Measurements from ENCODE around the gene ZSWIM6. TPM values are rescaled to one million over a fixed set of nuclear protein-coding genes. Genes with fewer than 3 reads are reported as not detected.

The ZSWIM6 gene
- total and polyA plus RNA-seq, 2 experiments from 2014 or later: 9.0 to 12.7 TPM

DNA sequence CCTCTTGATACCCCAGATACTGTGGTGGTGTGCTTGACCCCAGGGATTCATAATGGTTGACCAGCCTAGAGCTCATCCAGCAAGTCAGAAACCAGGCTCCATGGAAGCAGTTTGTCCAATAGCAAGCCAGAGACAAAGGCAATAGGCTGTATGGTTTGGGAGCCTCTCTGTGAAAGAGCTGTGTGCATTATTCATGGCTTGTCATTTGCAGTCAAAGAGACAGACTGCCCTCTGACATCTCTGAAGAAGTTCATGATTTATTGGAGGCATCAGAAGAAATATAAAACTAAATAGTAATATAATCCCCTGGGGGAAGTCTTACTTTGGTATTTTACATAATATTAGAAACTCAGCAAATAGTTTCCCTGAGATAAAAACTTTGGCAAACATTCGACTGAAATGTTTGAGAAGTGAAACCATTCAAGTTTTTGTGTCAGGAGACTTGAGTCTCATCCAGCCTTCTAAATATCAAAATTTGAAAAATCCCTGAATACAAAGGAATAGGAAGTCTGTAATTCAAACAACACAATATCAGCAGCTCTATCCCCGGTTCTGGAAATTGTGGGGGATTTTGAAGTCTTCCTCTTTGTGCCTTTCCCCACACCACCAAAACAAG, 250.3 kb downstream of the ZSWIM6 start:
- no peaks in the 10 kb centered on the region for H3K4me1 ChIP-seq (ENCODE audit: insufficient read depth)
- H2AFZ ChIP-seq: no peak overlapping the region
- WGBS (ENCODE audit: low lambda C conversion rate, missing lambda C conversion rate): 48% methylated on average over 2 of the region's 2 CpGs
- no peak overlapping the region for H3K4me3 ChIP-seq
- H3K4me2 ChIP-seq: no peak overlapping the region
- H3K36me3 ChIP-seq (replicated peaks; ENCODE audit: insufficient read depth, low read depth): no peaks in the 10 kb centered on the region
- no peaks in the 10 kb centered on the region for H3K9me3 ChIP-seq (ENCODE audit: low read depth)
- no peaks in the 10 kb centered on the region for H4K20me1 ChIP-seq (ENCODE audit: insufficient read depth, poor library complexity, severe bottlenecking)
- H3K79me2 ChIP-seq: no peaks in the 10 kb centered on the region
- H3K27me3 ChIP-seq: no peaks in the 10 kb centered on the region
- no peaks in the 10 kb centered on the region for H3K9me2 ChIP-seq (replicated peaks; ENCODE audit: insufficient read depth)
- no peak for TF ChIP-seq EZH2phosphoT487 (IDR thresholded peaks at IDR 0.05; ENCODE audit: low read depth, severe bottlenecking, unreplicated experiment)
- no peak for TF ChIP-seq EZH2 (IDR thresholded peaks at IDR 0.05; ENCODE audit: borderline replicate concordance)
- TF ChIP-seq, protein P1, sequence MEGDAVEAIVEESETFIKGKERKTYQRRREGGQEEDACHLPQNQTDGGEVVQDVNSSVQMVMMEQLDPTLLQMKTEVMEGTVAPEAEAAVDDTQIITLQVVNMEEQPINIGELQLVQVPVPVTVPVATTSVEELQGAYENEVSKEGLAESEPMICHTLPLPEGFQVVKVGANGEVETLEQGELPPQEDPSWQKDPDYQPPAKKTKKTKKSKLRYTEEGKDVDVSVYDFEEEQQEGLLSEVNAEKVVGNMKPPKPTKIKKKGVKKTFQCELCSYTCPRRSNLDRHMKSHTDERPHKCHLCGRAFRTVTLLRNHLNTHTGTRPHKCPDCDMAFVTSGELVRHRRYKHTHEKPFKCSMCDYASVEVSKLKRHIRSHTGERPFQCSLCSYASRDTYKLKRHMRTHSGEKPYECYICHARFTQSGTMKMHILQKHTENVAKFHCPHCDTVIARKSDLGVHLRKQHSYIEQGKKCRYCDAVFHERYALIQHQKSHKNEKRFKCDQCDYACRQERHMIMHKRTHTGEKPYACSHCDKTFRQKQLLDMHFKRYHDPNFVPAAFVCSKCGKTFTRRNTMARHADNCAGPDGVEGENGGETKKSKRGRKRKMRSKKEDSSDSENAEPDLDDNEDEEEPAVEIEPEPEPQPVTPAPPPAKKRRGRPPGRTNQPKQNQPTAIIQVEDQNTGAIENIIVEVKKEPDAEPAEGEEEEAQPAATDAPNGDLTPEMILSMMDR (IDR thresholded peaks at IDR 0.05; ENCODE audit: poor library complexity): no peak
- DNase-seq (ENCODE audit: low spot score): no peak
- H3K27ac ChIP-seq: no peak overlapping the region

DNA sequence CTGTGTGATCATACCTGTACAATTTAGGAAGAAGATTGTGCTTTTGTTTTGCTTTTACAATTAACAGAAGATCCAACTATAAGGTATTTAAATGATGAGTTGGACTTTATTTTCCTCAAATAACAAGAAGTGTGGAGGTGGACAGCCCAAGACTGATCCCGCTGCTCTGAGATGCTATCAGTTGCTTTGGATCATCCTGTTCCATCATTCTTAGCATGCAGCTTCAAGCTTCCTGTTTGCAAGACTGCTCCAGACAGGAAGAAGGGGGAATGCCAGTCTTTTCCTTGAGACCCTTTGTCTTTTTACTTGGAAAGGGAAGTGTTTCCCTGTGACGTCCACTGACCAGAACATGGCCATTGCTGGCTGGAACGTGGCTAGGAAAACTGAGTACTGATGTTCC, 250.8 kb downstream of the ZSWIM6 start:
- no peak overlapping the region for H3K27ac ChIP-seq
- TF ChIP-seq, protein P1 (IDR thresholded peaks at IDR 0.05; ENCODE audit: poor library complexity): no peak
- TF ChIP-seq EZH2 (IDR thresholded peaks at IDR 0.05; ENCODE audit: borderline replicate concordance) (no peak), EZH2phosphoT487 (IDR thresholded peaks at IDR 0.05; ENCODE audit: low read depth, severe bottlenecking, unreplicated experiment) (no peak)

DNA sequence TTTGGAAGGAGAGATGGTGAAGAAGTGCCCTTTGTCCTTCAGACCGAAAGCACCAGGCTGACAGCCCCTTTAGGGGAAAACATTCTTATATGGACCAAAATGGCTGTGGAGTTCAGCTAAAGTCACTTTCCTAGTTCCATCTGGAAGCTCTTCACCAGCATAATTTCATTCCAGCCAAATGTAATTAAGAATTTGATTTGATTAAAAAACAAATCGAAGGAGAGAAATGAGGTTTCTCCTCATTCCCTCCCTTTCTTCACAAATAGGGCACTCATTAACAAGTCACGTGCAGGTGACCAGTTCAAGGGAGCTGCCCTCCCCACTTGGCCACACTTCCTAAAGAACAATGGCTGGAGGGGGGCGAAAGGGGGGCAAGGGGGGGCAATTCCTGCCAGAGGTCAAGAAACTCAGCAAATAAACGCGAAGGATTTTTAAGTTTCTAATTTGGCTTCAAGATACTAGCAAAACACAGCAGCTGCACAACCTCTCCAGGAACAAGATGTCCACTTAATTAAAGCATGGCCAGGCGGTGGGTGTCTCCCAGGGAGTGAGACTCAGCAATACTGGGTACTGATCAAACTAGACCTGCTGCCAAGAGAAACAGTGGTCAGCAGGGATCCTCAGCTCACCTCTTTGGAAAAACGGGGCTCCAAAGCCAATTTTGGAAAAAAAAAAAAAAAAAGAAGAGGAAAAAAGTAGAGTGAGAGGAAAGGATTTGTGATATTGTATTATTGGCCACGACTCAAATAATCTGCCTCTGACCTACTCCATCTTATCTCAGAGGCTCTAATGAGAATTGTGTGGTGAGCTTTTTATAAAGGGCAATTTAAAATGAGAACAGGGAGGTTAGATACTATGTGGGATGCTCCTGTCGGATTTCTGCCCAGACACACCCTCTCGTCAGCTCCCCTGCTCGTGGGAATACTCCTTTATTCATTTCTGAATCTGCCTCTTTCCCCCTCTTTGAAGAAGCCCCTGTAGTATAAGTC, 254.3 kb downstream of the ZSWIM6 start:
- Histone ChIP-seq H3K9me3 (ENCODE audit: low read depth) (no peaks in the 10 kb centered on the region), H3K36me3 (replicated peaks; ENCODE audit: insufficient read depth, low read depth) (no peaks in the 10 kb centered on the region), H2AFZ (no peak overlapping the region), H3K4me2 (no peak overlapping the region), H3K9me2 (replicated peaks; ENCODE audit: insufficient read depth) (no peaks in the 10 kb centered on the region), H3K27ac (no peak overlapping the region), H3K4me1 (ENCODE audit: insufficient read depth) (no peaks in the 10 kb centered on the region), H3K79me2 (no peaks in the 10 kb centered on the region), H3K27me3 (no peaks in the 10 kb centered on the region), H3K4me3 (no peak overlapping the region), H4K20me1 (ENCODE audit: insufficient read depth, poor library complexity, severe bottlenecking) (no peaks in the 10 kb centered on the region)
- DNase-seq (ENCODE audit: low spot score): no peak
- TF ChIP-seq, protein P1 (IDR thresholded peaks at IDR 0.05; ENCODE audit: poor library complexity): no peak
- no peak for TF ChIP-seq EZH2phosphoT487 (IDR thresholded peaks at IDR 0.05; ENCODE audit: low read depth, severe bottlenecking, unreplicated experiment)
- TF ChIP-seq EZH2 (IDR thresholded peaks at IDR 0.05; ENCODE audit: borderline replicate concordance): no peak
- 85% methylated on average over 12 of the region's 12 CpGs for WGBS (ENCODE audit: low lambda C conversion rate, missing lambda C conversion rate)

More for the DNA sequence above, 250.8 kb downstream of the ZSWIM6 start:
- WGBS (ENCODE audit: low lambda C conversion rate, missing lambda C conversion rate): 77% methylated on average over 3 of the region's 3 CpGs
- Histone ChIP-seq H3K36me3 (replicated peaks; ENCODE audit: insufficient read depth, low read depth) (no peaks in the 10 kb centered on the region), H3K4me1 (ENCODE audit: insufficient read depth) (no peaks in the 10 kb centered on the region), H3K4me3 (no peak overlapping the region), H3K79me2 (no peaks in the 10 kb centered on the region), H3K4me2 (no peak overlapping the region), H2AFZ (no peak overlapping the region), H3K9me3 (ENCODE audit: low read depth) (no peaks in the 10 kb centered on the region), H4K20me1 (ENCODE audit: insufficient read depth, poor library complexity, severe bottlenecking) (no peaks in the 10 kb centered on the region), H3K9me2 (replicated peaks; ENCODE audit: insufficient read depth) (no peaks in the 10 kb centered on the region), H3K27me3 (no peaks in the 10 kb centered on the region)
- no peak for DNase-seq (ENCODE audit: low spot score)
